GM18907 (cell line): ENCODE results near the gene TMEM18.

ENCODE experiments used
- ATAC-seq: cut with Tn5 transposase; IDR thresholded peaks from one replicate; pipeline ENCODE4 v1.9.1; 2021; ENCODE audit warnings: mild to moderate bottlenecking, moderate library complexity; ENCODE audit not compliant: unreplicated experiment

Gene TMEM18

GRCh38 chr2:636641-637405 is 40.4 kb downstream of the TMEM18 start:
- peak; percentile 51 for ATAC-seq

DNA sequence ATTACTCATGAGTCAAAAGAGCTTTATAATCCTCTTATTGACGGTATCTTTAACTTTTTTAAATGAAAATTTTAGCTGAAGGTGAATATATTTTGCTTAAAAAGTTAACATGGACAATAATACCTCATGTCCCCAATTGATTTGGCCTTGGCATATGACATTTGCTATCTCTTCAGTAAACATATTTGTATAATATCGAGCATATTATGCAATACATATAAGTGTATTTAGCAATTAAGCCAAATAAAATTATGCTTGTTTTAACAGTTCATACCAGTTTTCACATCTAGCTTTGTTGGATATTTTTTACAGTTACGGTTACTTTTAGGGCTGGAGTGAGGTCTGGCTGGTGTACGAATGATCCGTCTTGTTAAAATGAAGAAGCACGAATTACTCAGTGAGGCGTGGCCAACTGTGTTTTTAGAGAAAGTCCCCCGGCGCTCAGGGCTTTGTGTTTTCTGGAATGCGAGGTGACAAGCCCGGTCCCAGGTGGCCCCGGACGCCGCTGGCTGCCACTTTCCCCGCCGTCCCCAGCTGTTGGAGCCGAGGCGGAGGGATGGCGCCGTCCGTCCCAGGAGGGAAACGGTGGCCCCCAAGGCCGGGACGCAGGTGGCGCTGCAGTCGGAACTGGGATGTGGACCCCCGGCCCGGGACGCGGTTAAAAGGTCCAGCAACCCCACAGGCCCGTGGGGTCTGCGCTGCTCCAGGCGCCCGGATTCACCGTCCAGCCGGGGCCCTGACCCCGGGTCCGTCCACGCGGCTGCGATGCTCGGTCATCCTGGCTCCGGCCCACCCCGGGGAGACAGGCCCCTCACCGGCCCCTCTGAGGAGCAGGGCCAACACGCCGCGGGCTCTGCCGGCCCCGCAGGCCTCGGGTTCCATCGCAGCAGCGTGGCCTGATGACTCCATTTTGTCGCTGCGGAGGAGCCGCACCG is 41.3 kb downstream of the TMEM18 start:
- ATAC-seq = no peak

- ATAC-seq = no peak
Measured at GRCh38 chr2:634636-635388, 42.4 kb downstream of the TMEM18 start.

- no peak for ATAC-seq
Measured at GRCh38 chr2:634041-634440, 43.2 kb downstream of the TMEM18 start.

DNA sequence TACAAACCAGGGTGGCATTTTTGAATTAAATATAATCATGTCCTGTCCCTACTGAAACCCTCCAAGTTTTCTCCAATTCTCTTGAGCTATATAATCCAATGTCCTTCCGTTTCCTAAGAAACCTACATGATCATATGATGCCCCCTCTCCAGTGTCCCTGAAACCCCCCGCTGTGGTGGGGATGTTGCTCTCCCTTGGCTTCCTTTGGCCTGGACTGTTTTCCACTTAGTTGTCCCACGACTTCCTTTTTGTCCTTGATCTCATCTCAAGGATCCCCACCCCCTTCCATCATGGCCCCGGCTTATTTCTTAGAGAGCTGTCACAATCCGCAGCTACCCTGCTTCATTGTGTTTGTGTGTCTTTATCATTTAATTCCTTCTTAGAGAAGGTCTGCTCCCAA is 43.8 kb downstream of the TMEM18 start:
- no peak for ATAC-seq

- no peak for ATAC-seq
Measured at GRCh38 chr2:632471-632870, 44.7 kb downstream of the TMEM18 start.

GRCh38 chr2:631741-632140 is 45.5 kb downstream of the TMEM18 start:
- no peak for ATAC-seq

- ATAC-seq = no peak
Measured at GRCh38 chr2:630451-631320, 46.5 kb downstream of the TMEM18 start.

DNA sequence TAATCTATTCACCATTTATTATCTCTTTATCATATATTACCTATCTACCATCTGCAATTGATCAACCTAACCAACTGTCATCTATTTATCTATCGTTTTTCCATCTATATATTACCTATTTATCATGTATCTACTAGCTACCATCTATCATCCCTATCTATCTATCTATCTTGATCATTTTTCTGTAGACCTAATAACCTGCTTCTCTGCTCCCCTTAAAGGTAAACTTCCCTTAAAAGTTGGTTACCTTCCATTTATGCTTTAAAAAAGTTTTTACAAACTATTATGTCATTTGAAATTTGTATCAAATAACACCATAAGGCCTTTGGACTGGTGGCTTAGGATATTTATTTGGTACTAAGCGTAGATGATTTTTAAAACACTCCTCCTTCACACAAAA is 47.2 kb downstream of the TMEM18 start:
- ATAC-seq = no peak

DNA sequence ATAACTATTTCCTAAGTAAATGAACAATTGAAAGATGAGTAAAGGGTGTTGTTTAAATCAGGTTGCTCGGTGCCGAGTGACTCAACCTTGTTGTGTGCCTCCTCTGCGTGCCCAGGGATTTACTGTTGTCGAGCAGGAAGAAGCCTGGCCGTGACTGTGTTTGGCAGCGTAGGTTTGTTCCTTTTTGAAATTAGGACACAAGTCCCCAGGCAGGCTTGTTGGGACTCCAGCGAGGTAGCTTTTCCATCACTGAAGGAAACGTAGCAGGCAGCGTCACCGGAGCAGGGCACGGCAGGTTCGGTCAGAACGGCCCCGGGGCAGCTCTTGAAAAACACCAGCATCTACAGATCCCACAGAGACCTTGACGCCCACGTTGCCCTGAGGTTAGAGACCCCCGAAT is 48.6 kb downstream of the TMEM18 start:
- no peak for ATAC-seq

DNA sequence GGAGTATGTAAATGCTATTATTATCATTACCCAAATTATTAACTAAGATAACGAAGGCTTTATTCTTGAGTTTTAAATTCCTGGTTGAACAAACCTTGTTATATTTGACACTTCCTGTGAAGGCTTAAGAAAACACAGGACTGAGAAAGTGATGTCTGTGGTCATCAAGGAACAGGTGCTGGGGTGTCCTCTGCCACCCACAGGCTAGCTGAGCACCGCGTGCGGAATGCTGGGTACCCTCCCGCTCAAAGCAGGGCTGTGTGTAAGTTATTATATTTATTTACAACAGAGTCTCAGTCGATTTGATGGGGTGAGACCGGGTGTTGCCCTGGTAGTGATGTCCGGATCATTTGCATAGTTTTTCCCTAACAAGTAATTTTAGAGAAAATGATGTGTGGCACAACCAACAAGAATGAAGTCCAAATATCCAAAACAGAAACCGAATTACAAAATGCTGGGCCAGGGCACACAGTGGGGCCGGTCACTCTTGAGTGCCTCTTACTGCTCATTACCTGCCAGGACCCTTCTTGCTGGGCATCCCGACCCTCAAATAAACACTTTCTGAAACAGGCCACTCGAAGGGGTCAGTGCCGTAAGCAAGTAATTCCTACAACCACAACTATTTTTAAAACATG is 49.2 kb downstream of the TMEM18 start:
- ATAC-seq = no peak

GRCh38 chr2:627340-627709 is 49.9 kb downstream of the TMEM18 start:
- no peak for ATAC-seq

DNA sequence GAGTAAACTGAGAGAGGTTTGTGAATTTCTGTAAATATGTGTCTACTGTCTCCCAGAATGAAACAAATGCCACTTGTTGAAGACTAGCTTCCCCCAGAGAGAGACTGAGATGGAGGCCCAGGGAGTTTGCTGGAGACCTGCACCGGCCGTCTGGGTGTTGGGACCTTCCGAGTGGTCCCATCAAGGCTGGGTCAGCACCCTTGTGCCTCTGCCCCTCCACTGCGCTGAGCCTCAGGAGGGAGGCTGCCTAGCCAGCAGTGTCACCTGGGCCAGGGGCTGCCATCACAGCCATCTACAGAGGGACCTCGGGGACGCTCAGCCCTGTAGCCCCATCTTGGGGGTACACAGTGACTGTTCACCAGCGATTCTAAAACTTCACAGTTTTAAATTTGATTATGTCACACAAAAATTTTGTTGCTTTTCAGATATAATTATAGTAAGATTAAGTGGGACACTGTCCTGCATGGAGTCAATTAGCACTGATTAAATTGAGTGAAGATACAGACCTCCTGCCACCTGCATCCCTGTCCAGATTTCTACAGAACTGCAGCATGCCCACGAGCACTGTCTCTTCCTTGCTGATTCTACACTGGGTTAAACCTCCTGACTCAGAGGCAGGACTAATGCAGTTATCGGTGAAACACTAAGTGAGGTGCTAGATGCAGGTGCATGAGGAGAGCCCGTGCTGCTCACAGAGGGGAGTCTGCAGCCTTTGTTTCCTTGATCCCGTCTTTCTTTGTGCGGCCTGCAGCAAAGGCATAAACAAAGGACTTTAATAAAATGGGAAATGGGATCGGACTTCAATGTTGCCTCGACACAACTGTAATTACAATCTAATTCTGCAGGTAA is 50.5 kb downstream of the TMEM18 start:
- ATAC-seq = no peak

GRCh38 chr2:625415-626333 is 51.5 kb downstream of the TMEM18 start:
- ATAC-seq = no peak

GRCh38 chr2:624551-625347 is 52.5 kb downstream of the TMEM18 start:
- no peak for ATAC-seq

DNA sequence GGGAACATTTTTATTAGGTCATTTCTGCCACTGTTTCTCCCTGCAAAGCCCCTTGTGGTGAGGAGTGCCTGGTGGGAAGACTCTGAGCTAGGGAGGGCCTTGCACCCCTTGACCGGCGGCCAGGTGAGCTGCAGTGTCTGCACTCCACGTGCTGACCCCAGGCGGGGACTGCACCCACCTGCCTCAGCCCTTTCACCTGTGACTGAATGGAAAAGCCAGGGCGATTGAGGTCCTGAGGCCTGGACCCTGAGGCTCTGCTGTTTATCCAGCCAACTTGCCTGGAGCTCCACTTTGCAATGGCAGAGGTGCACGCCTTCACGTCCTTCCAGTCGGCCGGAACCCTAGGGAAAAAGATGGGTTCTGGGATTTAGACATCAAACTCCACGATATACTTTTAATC is 53.1 kb downstream of the TMEM18 start:
- ATAC-seq = no peak
